Measurements from ENCODE around the gene ATP6V1A.
A peak's percentile ranks its signal among the peaks of the same experiment; 100 is the strongest.

Gene ATP6V1A

DNA sequence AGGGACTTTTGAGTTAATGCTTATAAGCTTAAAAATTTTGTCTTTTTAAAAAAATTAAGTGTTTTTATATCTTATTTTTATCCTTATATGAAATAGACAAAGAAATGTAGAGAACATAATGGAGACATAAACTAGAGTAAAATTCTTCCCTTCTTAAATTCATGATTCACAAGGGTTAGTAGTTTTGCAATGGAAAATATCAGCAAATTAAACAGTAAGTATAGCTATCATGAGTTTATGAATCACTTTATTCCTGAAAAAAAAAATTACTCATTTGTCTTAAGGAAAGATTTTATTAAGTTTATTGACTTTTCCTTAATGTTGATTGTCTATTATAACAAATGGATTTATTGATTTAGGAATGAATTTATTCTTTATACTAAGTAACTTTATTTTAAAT, 4.3 kb downstream of the ATP6V1A start:
- H3K36me3 ChIP-seq (ENCODE audit: insufficient read depth, low read depth, low read length), result no peaks in the 10 kb centered on the region
- no peaks in the 10 kb centered on the region for H3K27me3 ChIP-seq (ENCODE audit: insufficient read depth, low read length)

DNA sequence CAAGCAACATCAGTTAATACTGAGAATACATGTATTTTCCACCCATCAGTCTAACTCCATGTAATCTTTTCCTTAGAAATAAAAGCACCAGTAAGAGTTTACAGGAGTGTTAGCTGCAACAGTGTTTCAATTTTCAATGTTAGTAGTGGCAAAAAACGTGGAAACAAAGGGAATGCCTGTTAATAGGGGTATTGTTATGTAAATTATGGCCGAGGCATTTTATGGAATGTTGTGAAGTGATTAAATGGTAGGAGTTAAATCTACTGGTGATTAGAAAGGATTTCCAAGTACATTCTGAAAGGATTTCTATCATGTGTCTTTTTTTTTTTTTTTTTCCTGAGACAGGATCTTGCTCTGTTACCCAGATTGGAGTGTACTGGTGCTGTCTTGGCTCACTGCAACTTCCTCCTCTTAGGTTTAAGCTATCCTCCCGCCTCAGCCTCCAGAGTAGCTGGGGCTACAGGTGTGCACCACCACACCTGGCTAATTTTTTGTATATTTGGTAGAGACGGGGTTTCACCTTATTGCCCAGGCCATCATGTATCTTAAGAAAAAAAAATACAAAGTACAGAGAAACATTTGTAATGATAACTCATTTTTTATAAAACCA, 6.6 kb downstream of the ATP6V1A start:
- Histone ChIP-seq H3K4me1 (ENCODE audit: insufficient read depth, low read length) (peaks cover 9% of the 10 kb centered on the region), H3K27ac (ENCODE audit: low read length) (peak overlapping the region; percentile 75), H3K9me3 (ENCODE audit: insufficient read depth, low read depth, low read length) (no peaks in the 10 kb centered on the region; the same call in 1 of the 2 replicates), H3K27me3 (ENCODE audit: insufficient read depth, low read length) (no peaks in the 10 kb centered on the region), H3K36me3 (ENCODE audit: insufficient read depth, low read depth, low read length) (no peaks in the 10 kb centered on the region), H3K4me3 (ENCODE audit: low read length) (peak overlapping the region; percentile 48), H3K9ac (ENCODE audit: low read depth, low read length) (peak overlapping the region; percentile 61; the same call in 1 of the 2 replicates)

More for the DNA sequence above, 4.3 kb downstream of the ATP6V1A start:
- no peaks in the 10 kb centered on the region for H3K9me3 ChIP-seq (ENCODE audit: insufficient read depth, low read depth, low read length)
- H3K9ac ChIP-seq (ENCODE audit: low read depth, low read length), result no peak overlapping the region
- H3K4me1 ChIP-seq (ENCODE audit: insufficient read depth, low read length), result peaks cover 12% of the 10 kb centered on the region
- H3K4me3 ChIP-seq (ENCODE audit: low read length), result no peak overlapping the region
- H3K27ac ChIP-seq (ENCODE audit: low read length), result no peak overlapping the region

DNA sequence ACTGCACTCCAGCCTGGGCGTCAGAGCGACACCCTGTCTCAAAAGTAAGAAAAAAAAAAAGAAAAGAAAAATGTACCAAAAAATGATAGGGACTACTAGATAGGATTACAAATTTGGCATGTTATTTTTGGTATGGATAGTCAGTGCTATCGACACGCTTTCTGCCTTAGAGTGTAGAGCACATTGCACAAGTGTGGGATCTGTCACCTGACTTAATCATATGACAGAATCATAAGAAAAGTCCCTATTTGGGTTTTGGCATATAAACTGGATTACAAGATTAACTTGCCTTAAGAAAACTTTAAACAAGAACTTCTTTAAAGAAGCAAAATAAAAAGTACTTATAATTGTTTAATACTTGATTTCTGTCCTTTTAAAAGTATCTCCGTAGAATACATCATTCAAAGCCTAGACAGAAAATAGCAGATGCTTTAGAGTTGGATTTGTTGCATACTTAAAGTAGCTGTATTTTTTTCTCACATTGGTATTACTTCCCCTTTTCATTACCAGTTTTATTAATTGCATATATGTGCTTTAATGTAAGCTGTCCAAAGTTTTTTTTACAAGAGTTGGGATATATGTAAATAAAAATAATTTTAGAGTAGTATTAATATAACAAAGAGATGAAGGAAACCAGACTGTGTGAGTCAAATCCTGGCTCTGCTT, 7.8 kb downstream of the ATP6V1A start:
- Histone ChIP-seq H3K9me3 (ENCODE audit: insufficient read depth, low read depth, low read length) (no peaks in the 10 kb centered on the region; the same call in 1 of the 2 replicates), H3K4me3 (ENCODE audit: low read length) (no peak overlapping the region), H3K4me1 (ENCODE audit: insufficient read depth, low read length) (peaks cover 9% of the 10 kb centered on the region), H3K27ac (ENCODE audit: low read length) (no peak overlapping the region), H3K27me3 (ENCODE audit: insufficient read depth, low read length) (no peaks in the 10 kb centered on the region), H3K36me3 (ENCODE audit: insufficient read depth, low read depth, low read length) (no peaks in the 10 kb centered on the region), H3K9ac (ENCODE audit: low read depth, low read length) (no peak overlapping the region)

- Histone ChIP-seq H3K36me3 (ENCODE audit: insufficient read depth, low read depth, low read length) (no peaks in the 10 kb centered on the region), H3K9ac (ENCODE audit: low read depth, low read length) (no peak overlapping the region), H3K27me3 (ENCODE audit: insufficient read depth, low read length) (no peaks in the 10 kb centered on the region), H3K9me3 (ENCODE audit: insufficient read depth, low read depth, low read length) (no peaks in the 10 kb centered on the region; the same call in 1 of the 2 replicates), H3K4me1 (ENCODE audit: insufficient read depth, low read length) (no peaks in the 10 kb centered on the region; the same call in 1 of the 2 replicates), H3K27ac (ENCODE audit: low read length) (no peak overlapping the region), H3K4me3 (ENCODE audit: low read length) (no peak overlapping the region)
Measured at GRCh38 chr3:113758389-113759024, 11.7 kb downstream of the ATP6V1A start.

DNA sequence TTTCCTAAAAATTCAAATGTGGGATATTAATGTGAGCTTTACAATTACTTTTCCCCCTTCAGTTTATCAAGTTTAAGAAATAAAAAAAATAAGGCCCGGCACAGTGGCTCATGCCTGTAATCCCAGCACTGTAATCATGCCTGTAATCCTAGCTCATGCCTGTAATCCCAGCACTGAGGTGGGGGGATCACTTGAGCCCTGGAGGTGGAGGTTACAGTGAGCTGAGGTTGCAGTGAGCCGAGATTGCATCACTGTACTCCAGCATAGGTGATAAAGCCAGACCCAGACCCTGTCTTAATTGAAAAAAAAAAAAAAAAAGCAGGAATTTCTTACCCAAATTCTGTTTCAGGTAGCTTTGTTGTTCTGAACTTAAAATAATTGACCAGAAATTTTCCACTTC, 17.9 kb downstream of the ATP6V1A start:
- no peaks in the 10 kb centered on the region for H3K9me3 ChIP-seq (ENCODE audit: insufficient read depth, low read depth, low read length)
- no peaks in the 10 kb centered on the region for H3K27me3 ChIP-seq (ENCODE audit: insufficient read depth, low read length)
- H3K9ac ChIP-seq (ENCODE audit: low read depth, low read length), result no peak overlapping the region
- no peak overlapping the region for H3K27ac ChIP-seq (ENCODE audit: low read length)
- no peaks in the 10 kb centered on the region for H3K36me3 ChIP-seq (ENCODE audit: insufficient read depth, low read depth, low read length)
- H3K4me1 ChIP-seq (ENCODE audit: insufficient read depth, low read length), result no peaks in the 10 kb centered on the region
- no peak overlapping the region for H3K4me3 ChIP-seq (ENCODE audit: low read length)

GRCh38 chr3:113769551-113769950, 22.7 kb downstream of the ATP6V1A start:
- no peak overlapping the region for H3K9ac ChIP-seq (ENCODE audit: low read depth, low read length)
- no peak overlapping the region for H3K27ac ChIP-seq (ENCODE audit: low read length)

DNA sequence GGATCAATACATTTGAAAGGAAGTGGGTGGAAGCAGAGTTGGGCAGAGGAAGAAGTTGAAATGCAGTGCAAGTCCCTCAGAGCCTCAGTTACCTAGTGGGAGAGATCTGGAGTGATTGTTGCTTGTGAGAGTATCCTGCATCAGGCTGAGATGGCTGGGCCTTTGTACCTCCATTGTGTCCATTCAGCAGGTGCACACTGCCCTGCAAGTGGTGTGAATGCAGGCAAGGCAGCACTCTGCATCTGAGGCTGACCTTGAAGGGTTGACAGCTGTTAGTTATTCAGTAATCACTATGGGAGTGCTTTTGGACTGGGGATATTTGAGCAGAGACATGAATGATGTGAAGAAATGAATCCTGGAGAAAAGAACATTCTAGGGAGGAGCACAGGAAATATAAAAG, 25.2 kb downstream of the ATP6V1A start:
- Histone ChIP-seq H3K27ac (ENCODE audit: low read length) (no peak overlapping the region), H3K4me1 (ENCODE audit: insufficient read depth, low read length) (peaks cover 8% of the 10 kb centered on the region), H3K27me3 (ENCODE audit: insufficient read depth, low read length) (no peaks in the 10 kb centered on the region), H3K9me3 (ENCODE audit: insufficient read depth, low read depth, low read length) (no peaks in the 10 kb centered on the region), H3K4me3 (ENCODE audit: low read length) (no peak overlapping the region), H3K9ac (ENCODE audit: low read depth, low read length) (no peak overlapping the region), H3K36me3 (ENCODE audit: insufficient read depth, low read depth, low read length) (no peaks in the 10 kb centered on the region)

More at GRCh38 chr3:113769551-113769950, 22.7 kb downstream of the ATP6V1A start:
- H3K4me3 ChIP-seq (ENCODE audit: low read length), result no peak overlapping the region
- no peaks in the 10 kb centered on the region for H3K9me3 ChIP-seq (ENCODE audit: insufficient read depth, low read depth, low read length)
- no peaks in the 10 kb centered on the region for H3K4me1 ChIP-seq (ENCODE audit: insufficient read depth, low read length)
- H3K27me3 ChIP-seq (ENCODE audit: insufficient read depth, low read length), result no peaks in the 10 kb centered on the region
- no peaks in the 10 kb centered on the region for H3K36me3 ChIP-seq (ENCODE audit: insufficient read depth, low read depth, low read length)

DNA sequence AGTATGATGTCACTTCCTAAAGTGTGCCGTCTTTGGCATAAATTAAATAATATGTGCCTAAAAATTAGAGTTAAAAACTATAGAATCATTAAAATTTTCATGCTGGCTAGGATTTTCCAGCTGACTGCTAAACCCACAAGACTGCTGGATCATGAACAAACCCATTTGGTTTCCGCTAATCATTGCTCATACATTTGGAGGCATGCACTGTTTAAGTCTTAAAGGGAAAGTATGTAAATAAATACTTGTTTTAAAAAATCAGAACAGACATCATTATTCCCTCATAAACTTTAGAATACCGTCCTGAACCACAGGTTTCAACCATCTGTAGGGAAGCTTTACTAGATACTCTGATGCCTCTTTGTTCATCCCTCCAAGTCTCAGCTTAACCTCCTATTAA, 26.5 kb downstream of the ATP6V1A start:
- Histone ChIP-seq H3K4me1 (ENCODE audit: insufficient read depth, low read length) (peaks cover 8% of the 10 kb centered on the region), H3K4me3 (ENCODE audit: low read length) (no peak overlapping the region), H3K9ac (ENCODE audit: low read depth, low read length) (no peak overlapping the region), H3K27ac (ENCODE audit: low read length) (no peak overlapping the region), H3K36me3 (ENCODE audit: insufficient read depth, low read depth, low read length) (no peaks in the 10 kb centered on the region), H3K27me3 (ENCODE audit: insufficient read depth, low read length) (no peaks in the 10 kb centered on the region), H3K9me3 (ENCODE audit: insufficient read depth, low read depth, low read length) (no peaks in the 10 kb centered on the region)

DNA sequence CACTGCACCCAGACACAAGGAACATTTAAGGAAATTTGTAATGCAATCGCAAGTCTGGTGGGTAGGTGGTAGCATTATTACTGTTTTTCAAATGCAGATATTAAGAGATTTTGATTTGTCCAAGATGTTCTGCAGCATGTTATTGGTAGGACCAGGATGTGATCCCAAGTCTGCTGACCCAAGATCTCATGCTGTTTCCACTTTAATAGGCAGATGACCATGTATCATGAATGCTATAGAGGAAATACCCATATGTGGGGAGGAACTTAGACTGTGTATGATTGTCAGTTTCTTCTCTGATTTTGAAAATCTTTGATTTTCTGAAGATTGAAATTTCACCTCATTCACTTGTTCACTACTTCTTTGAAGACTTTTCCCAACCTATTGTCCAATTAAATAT, 28.7 kb downstream of the ATP6V1A start:
- no peak overlapping the region for H3K4me3 ChIP-seq (ENCODE audit: low read length)
- H3K9me3 ChIP-seq (ENCODE audit: insufficient read depth, low read depth, low read length), result no peaks in the 10 kb centered on the region
- H3K9ac ChIP-seq (ENCODE audit: low read depth, low read length), result no peak overlapping the region
- H3K36me3 ChIP-seq (ENCODE audit: insufficient read depth, low read depth, low read length), result no peaks in the 10 kb centered on the region
- H3K27me3 ChIP-seq (ENCODE audit: insufficient read depth, low read length), result no peaks in the 10 kb centered on the region
- peaks cover 8% of the 10 kb centered on the region for H3K4me1 ChIP-seq (ENCODE audit: insufficient read depth, low read length)
- no peak overlapping the region for H3K27ac ChIP-seq (ENCODE audit: low read length)

GRCh38 chr3:113776564-113776963, 29.7 kb downstream of the ATP6V1A start:
- Histone ChIP-seq H3K9ac (ENCODE audit: low read depth, low read length) (no peak overlapping the region), H3K27ac (ENCODE audit: low read length) (no peak overlapping the region), H3K4me1 (ENCODE audit: insufficient read depth, low read length) (peaks cover 8% of the 10 kb centered on the region), H3K4me3 (ENCODE audit: low read length) (no peak overlapping the region), H3K36me3 (ENCODE audit: insufficient read depth, low read depth, low read length) (no peaks in the 10 kb centered on the region), H3K9me3 (ENCODE audit: insufficient read depth, low read depth, low read length) (no peaks in the 10 kb centered on the region), H3K27me3 (ENCODE audit: insufficient read depth, low read length) (no peaks in the 10 kb centered on the region)

- H3K27ac ChIP-seq (ENCODE audit: low read length), result no peak overlapping the region
- H3K4me1 ChIP-seq (ENCODE audit: insufficient read depth, low read length), result peaks cover 9% of the 10 kb centered on the region
- H3K27me3 ChIP-seq (ENCODE audit: insufficient read depth, low read length), result no peaks in the 10 kb centered on the region
- H3K9ac ChIP-seq (ENCODE audit: low read depth, low read length), result no peak overlapping the region
- H3K36me3 ChIP-seq (ENCODE audit: insufficient read depth, low read depth, low read length), result peaks cover 13% of the 10 kb centered on the region
- H3K4me3 ChIP-seq (ENCODE audit: low read length), result no peak overlapping the region
- H3K9me3 ChIP-seq (ENCODE audit: insufficient read depth, low read depth, low read length), result no peaks in the 10 kb centered on the region
Measured at GRCh38 chr3:113783463-113783862, 36.6 kb downstream of the ATP6V1A start.

DNA sequence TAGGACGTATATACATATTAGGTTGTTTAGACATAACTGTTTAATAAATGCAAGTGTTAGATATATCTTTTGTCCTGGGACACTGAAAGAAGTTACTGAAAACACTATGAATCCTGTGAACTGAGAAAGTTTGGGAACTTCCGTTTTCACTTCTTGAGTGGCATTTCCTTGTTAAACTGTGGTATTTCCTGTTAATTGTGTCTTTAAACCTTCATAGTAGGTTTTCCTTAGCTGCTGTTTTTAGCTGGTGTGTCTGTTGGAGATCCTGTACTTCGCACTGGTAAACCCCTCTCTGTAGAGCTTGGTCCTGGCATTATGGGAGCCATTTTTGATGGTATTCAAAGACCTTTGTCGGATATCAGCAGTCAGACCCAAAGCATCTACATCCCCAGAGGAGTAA, 37.1 kb downstream of the ATP6V1A start:
- Histone ChIP-seq H3K4me3 (ENCODE audit: low read length) (no peak overlapping the region), H3K27ac (ENCODE audit: low read length) (peak overlapping the region; percentile 79), H3K4me1 (ENCODE audit: insufficient read depth, low read length) (peaks cover 9% of the 10 kb centered on the region), H3K36me3 (ENCODE audit: insufficient read depth, low read depth, low read length) (peaks cover 17% of the 10 kb centered on the region), H3K27me3 (ENCODE audit: insufficient read depth, low read length) (no peaks in the 10 kb centered on the region), H3K9ac (ENCODE audit: low read depth, low read length) (peak overlapping the region; percentile 8; the same call in 1 of the 2 replicates), H3K9me3 (ENCODE audit: insufficient read depth, low read depth, low read length) (no peaks in the 10 kb centered on the region)

All from iPS-20b (cell line).